Activated T-helper 17 cell treated with anti-CD3 and anti-CD28 coated beads, Interleukin-2, amount 50 U/mL, for 72 hours (primary cell): ENCODE data around the gene OBP2A. TPM values are rescaled to one million over a fixed set of nuclear protein-coding genes. Genes with fewer than 3 reads are reported as not detected.
"Not testable (repeated sequence)": the region's sequence is repeated elsewhere in the genome, so short reads cannot be mapped to it uniquely, and the experiment has no call there.

Experiments used
- ATAC-seq: fragments of 150-1000 bp; cut with Tn5 transposase; replicated peaks from 2 replicates; pipeline ENCODE4 v1.10.0; 2021; ENCODE audit warnings: mild to moderate bottlenecking, moderate library complexity
- H3K27ac Mint-ChIP-seq: one replicate; pipeline ENCODE4 v1.8.0; 2022; ENCODE audit warnings: mixed read lengths
- H3K27me3 Mint-ChIP-seq: one replicate; pipeline ENCODE4 v1.8.0; 2022; ENCODE audit warnings: mixed read lengths
- H3K36me3 Mint-ChIP-seq: one replicate; pipeline ENCODE4 v1.8.0; 2022; ENCODE audit warnings: low read depth, mild to moderate bottlenecking, mixed read lengths
- H3K4me1 Mint-ChIP-seq: one replicate; pipeline ENCODE4 v1.8.0; 2022; ENCODE audit warnings: mixed read lengths
- H3K4me3 Mint-ChIP-seq: one replicate; pipeline ENCODE4 v1.8.0; 2022; ENCODE audit warnings: mild to moderate bottlenecking, mixed read lengths
- H3K9me3 Mint-ChIP-seq: one replicate; pipeline ENCODE4 v1.8.0; 2022; ENCODE audit warnings: mixed read lengths
- total RNA-seq, 2 donors: library from RNA; stranded (reverse); gene quantifications; one replicate each; pipeline ENCODE4 v1.2.3, GENCODE V29; 2022

OBP2A gene
- not detected for total RNA-seq

- H3K4me1 Mint-ChIP-seq, H3K9me3 Mint-ChIP-seq, ATAC-seq, H3K27ac Mint-ChIP-seq, H3K4me3 Mint-ChIP-seq, H3K36me3 Mint-ChIP-seq: not testable (repeated sequence)
- peaks cover 18% of the 10 kb centered on the region for H3K27me3 Mint-ChIP-seq
These were observed at the start of gene OBP2A for GRCh38 chr9:135545646-135546176. Gene OBP2A, plus strand, starts transcription at chr9:135546126. Its CDS starts 55 bp downstream, at chr9:135546181.

- no peaks in the 10 kb centered on the region for H3K4me1 Mint-ChIP-seq
- peaks cover 22% of the 10 kb centered on the region for H3K36me3 Mint-ChIP-seq
- H3K27ac Mint-ChIP-seq = no peak overlapping the region
- H3K9me3 Mint-ChIP-seq = no peaks in the 10 kb centered on the region
- no peak for ATAC-seq
- H3K4me3 Mint-ChIP-seq = peak overlapping the region; percentile 81
- peaks cover 5% of the 10 kb centered on the region for H3K27me3 Mint-ChIP-seq
These were observed 47.4 kb upstream of the OBP2A start for GRCh38 chr9:135498381-135499126.

- peaks cover 30% of the 10 kb centered on the region for H3K36me3 Mint-ChIP-seq
- H3K4me1 Mint-ChIP-seq = no peaks in the 10 kb centered on the region
- no peaks in the 10 kb centered on the region for H3K9me3 Mint-ChIP-seq
- peak overlapping the region; percentile 81 for H3K4me3 Mint-ChIP-seq
- peak; percentile 47 for ATAC-seq
- peaks cover 5% of the 10 kb centered on the region for H3K27me3 Mint-ChIP-seq
- no peak overlapping the region for H3K27ac Mint-ChIP-seq
These were observed 46.4 kb upstream of the OBP2A start for GRCh38 chr9:135499326-135500070.

- Mint-ChIP-seq H3K4me1 (no peaks in the 10 kb centered on the region), H3K9me3 (no peaks in the 10 kb centered on the region), H3K27ac (peak overlapping the region; percentile 78), H3K4me3 (peak overlapping the region; percentile 81), H3K27me3 (peaks cover 2% of the 10 kb centered on the region), H3K36me3 (peaks cover 36% of the 10 kb centered on the region)
- peak; percentile 3 for ATAC-seq
These were observed 45.8 kb upstream of the OBP2A start for GRCh38 chr9:135500071-135500524.

GRCh38 chr9:135500525-135501260 lies 45.2 kb upstream of the OBP2A start, which contains the start of gene MRPS2:
Gene MRPS2, plus strand, starts transcription at chr9:135500682. Its CDS starts 29 bp downstream, at chr9:135500711.
- Mint-ChIP-seq H3K4me1 (no peaks in the 10 kb centered on the region), H3K36me3 (peaks cover 39% of the 10 kb centered on the region), H3K9me3 (no peaks in the 10 kb centered on the region), H3K27ac (peak within 1 kb of the TSS; percentile 78), H3K27me3 (no peaks in the 10 kb centered on the region), H3K4me3 (peak within 1 kb of the TSS; percentile 81)
- ATAC-seq = peak; percentile 96

- ATAC-seq = no peak
- peak overlapping the region; percentile 81 for H3K4me3 Mint-ChIP-seq
- no peaks in the 10 kb centered on the region for H3K4me1 Mint-ChIP-seq
- H3K27me3 Mint-ChIP-seq = no peaks in the 10 kb centered on the region
- H3K9me3 Mint-ChIP-seq = no peaks in the 10 kb centered on the region
- H3K27ac Mint-ChIP-seq = peak overlapping the region; percentile 77
- H3K36me3 Mint-ChIP-seq = peaks cover 39% of the 10 kb centered on the region
These were observed 44.4 kb upstream of the OBP2A start for GRCh38 chr9:135501261-135502167.

DNA sequence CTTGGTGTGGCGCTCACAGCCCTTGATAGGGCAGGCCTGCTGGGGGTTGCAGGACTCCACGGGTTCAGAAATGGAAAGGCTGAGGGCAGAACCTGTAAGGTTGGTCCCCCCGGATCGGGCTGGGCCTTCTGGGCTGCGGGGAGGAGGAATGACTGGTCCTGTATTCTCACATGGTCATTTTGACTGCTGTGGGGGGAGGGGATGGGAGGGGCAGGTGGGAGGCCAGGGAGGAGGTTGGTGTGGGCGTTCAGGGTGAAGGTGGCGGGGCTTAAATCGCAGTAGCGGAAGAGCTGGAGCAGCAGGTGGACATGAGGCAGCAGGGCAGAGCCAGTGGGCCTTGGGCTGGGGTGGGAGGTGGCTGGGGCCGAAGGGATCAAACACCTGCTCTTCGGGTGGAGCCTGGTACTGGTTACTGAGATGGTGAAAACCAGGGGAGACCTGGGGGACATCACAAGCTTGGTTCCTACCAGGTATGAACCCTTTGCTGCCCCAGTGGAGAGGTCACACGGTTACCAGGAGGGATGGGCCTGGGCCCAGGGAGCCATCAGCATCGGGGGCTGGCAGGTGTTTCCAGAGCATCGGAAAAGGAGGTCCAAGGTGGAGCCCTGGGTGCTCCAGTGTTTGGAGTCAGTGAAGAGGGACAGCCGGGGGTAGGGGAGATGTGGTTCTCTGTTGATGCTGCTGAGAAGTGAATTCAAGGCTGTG lies 43.6 kb upstream of the OBP2A start:
- peaks cover 39% of the 10 kb centered on the region for H3K36me3 Mint-ChIP-seq
- peak overlapping the region; percentile 77 for H3K27ac Mint-ChIP-seq
- no peaks in the 10 kb centered on the region for H3K4me1 Mint-ChIP-seq
- no peaks in the 10 kb centered on the region for H3K9me3 Mint-ChIP-seq
- peak overlapping the region; percentile 81 for H3K4me3 Mint-ChIP-seq
- ATAC-seq = no peak
- H3K27me3 Mint-ChIP-seq = no peaks in the 10 kb centered on the region

DNA sequence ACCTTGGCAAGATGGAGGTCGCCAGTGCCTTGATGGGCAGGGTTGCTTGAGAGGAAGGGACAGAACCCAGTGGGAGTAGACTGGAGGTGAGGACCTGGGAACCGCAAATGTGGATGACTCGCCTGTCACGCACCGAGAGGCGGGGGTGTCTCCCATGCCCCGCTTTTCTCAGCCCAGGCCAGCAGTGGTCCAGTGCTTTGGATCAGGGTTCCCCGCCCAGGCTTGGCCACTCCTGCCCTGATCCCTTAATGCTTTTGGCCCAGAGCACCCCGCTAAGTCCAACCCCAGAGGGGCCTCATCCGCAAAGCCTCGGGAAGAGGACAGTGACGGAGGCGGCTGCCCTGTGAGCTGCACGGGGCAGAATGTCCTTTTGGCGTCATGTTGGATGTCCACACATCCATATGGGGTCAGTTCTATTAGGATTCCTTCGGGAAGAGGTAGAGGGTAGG lies 43.0 kb upstream of the OBP2A start:
- ATAC-seq = no peak
- Mint-ChIP-seq H3K4me1 (no peaks in the 10 kb centered on the region), H3K36me3 (peaks cover 39% of the 10 kb centered on the region), H3K27ac (peak overlapping the region; percentile 77), H3K9me3 (no peaks in the 10 kb centered on the region), H3K27me3 (no peaks in the 10 kb centered on the region), H3K4me3 (peak overlapping the region; percentile 81)

GRCh38 chr9:135503371-135504261 lies 42.3 kb upstream of the OBP2A start:
- no peaks in the 10 kb centered on the region for H3K9me3 Mint-ChIP-seq
- no peaks in the 10 kb centered on the region for H3K27me3 Mint-ChIP-seq
- H3K4me1 Mint-ChIP-seq = no peaks in the 10 kb centered on the region
- H3K4me3 Mint-ChIP-seq = no peak overlapping the region
- ATAC-seq = no peak
- H3K36me3 Mint-ChIP-seq = peaks cover 39% of the 10 kb centered on the region
- no peak overlapping the region for H3K27ac Mint-ChIP-seq

DNA sequence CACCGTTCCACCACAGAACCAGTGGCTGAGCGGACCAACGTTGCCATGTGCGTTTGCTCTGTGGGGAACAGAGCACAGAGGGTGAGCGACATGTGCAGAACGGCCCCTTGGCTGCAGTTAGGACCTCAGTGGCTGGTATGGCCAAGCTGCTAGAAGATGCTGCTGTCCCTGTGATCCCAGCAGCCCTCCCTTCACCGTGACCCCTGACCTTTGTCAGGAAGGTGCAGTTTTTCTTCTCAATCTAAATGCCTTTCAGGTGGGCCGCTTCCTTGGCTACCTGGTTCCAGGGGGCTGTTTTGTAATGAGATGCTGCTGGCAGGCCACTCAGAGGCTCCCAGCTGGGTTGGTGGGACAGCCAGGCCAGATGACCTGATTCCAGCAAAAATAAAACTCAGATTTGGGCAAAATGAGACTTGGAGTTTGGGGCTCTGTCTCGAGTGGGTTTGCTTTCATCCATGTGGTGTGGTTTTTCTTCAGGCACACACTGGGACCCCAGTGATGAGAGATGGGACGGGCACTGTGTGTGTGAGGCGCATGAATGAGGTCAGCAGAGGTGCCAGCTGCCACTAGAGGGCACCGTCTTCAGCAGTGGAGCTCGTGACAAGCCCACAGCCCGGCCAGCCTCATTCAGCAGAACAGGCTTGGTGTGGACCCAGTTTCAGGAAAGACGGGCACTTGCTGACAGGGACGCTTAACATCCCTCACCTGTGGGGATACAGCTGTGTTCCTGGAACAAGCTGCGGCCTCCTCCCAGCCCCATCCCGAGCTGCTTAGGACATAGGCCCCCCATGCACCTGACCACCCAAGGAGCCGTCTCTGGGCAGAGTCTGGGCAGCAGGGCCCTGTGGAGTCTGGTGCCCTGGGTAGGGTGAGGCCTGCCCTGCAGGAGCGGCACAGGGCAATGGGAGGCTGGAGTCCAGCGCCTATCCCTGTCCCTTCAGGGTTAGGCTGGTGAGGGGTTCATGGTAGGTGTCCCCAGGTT lies 41.4 kb upstream of the OBP2A start:
- H3K27me3 Mint-ChIP-seq = no peaks in the 10 kb centered on the region
- H3K4me3 Mint-ChIP-seq = no peak overlapping the region
- H3K27ac Mint-ChIP-seq = no peak overlapping the region
- H3K4me1 Mint-ChIP-seq = no peaks in the 10 kb centered on the region
- peaks cover 39% of the 10 kb centered on the region for H3K36me3 Mint-ChIP-seq
- ATAC-seq = peak; percentile 18
- H3K9me3 Mint-ChIP-seq = peaks cover 5% of the 10 kb centered on the region

- no peak for ATAC-seq
- Mint-ChIP-seq H3K27me3 (no peaks in the 10 kb centered on the region), H3K4me3 (no peak overlapping the region), H3K27ac (no peak overlapping the region), H3K36me3 (peaks cover 39% of the 10 kb centered on the region), H3K4me1 (no peaks in the 10 kb centered on the region), H3K9me3 (peaks cover 5% of the 10 kb centered on the region)
These were observed 40.3 kb upstream of the OBP2A start for GRCh38 chr9:135505406-135506187.
